Peyer's patch (tissue), 4 donors: ENCODE measurements around the gene METTL21A.
A peak's percentile ranks its signal among the peaks of the same experiment; 100 is the strongest.

Source experiments
- CTCF ChIP-seq, 6 experiments: fragments of 450-650 bp in 4 of 6; fragments of 200-600 bp in 2 of 6; sonication (generic) in 1 of 6; IDR thresholded peaks; one replicate each; pipeline ENCODE4 v1.5.1; 2017 to 2019; ENCODE audit warnings: antibody characterized with exemption in 6 of 6, mild to moderate bottlenecking in 3 of 6, moderate library complexity in 1 of 6
- POLR2A ChIP-seq, 2 donors: fragments of 450-650 bp; IDR thresholded peaks; one replicate each; pipeline ENCODE4 v1.5.1; 2017; ENCODE audit warnings: antibody characterized with exemption in 2 of 2, mild to moderate bottlenecking in 2 of 2, moderate library complexity in 2 of 2

DNA sequence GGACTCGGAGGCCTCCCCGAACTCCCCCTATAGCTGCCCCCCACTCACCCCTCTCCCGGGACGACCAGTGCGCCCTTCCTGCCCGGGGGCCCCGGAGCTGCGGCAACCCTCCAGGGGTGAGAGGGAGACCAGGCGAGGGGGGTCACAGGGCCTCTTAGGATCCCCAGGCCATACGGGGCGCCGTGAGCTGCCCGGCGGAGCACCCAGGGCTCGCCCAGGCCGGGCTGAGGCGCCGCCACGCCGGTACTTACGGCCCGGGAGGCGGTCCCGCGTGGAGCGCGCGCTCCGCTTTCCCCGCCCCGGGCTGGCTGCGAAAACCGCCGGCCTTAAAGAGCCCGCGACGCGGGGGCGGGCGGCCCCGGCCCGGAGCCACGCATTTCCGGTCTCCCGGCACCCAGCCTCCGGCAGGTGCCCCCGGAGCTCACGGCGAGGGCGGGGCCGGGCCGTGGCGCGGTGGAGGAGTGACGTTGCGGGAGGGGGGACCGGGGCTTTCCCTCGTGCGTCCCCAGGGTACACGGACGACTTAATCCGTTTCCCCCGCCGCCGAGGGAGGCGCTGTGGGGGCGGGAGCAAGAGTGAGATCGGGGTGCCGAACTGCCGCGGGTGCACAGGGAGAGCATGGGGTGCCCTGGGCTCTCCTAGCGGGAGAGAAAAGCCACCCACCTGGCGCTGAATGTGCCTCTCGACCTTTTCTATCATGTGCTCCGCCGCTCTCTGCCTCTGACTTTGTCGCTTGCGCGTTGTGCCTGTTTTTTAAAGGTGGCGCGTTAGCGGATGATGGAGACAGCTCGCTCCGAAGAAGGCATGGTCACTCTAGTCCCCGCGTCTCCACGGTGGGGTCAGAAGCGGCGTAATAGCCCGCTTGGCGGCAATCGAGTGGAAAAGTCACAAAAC, at the start of gene METTL21A:
- TF ChIP-seq CTCF (IDR thresholded peaks at IDR 0.05): peak; percentile 29 to 60 (median 57)
- peak; percentile 56 to 66 for TF ChIP-seq POLR2A (IDR thresholded peaks at IDR 0.05)
